CD14-positive monocyte (primary cell): ENCODE results near the gene PRM3. TPM values are rescaled to one million over a fixed set of nuclear protein-coding genes. Genes with fewer than 3 reads are reported as not detected.

ENCODE experiments used
- DNase-seq, 3 donors: peaks; one replicate each; pipeline ENCODE4 v3.0.0-alpha.2; 2011 to 2022
- H2AFZ ChIP-seq: 2 replicates; pipeline ENCODE4 v1.6.0; 2012; ENCODE audit warnings: mild to moderate bottlenecking, low read depth, low read length, inconsistent platforms; ENCODE audit not compliant: insufficient read depth, poor library complexity, severe bottlenecking
- H3K27ac ChIP-seq, 2 donors: 1 replicate in 1 of 2; 2 replicates in 1 of 2; pipeline ENCODE4 v1.5.1; 2012 to 2013; ENCODE audit warnings: low read length in 2 of 2, control low read depth in 1 of 2, inconsistent platforms in 1 of 2, low read depth in 1 of 2, mild to moderate bottlenecking in 1 of 2
- H3K27me3 ChIP-seq, 2 donors: one replicate each; pipeline versions ENCODE4 v1.6.0 to v1.6.1; 2011 to 2013; ENCODE audit warnings: low read length in 2 of 2; ENCODE audit not compliant: control insufficient read depth in 2 of 2, insufficient read depth in 2 of 2
- H3K36me3 ChIP-seq, 2 donors: replicated peaks in 1 of 2; 1 replicate in 1 of 2; 2 replicates in 1 of 2; pipeline versions ENCODE4 v1.5.1 to v1.6.1; 2012 to 2013; ENCODE audit warnings: low read length in 2 of 2, control low read depth in 1 of 2, inconsistent platforms in 1 of 2, mild to moderate bottlenecking in 1 of 2; ENCODE audit not compliant: insufficient read depth in 2 of 2, control insufficient read depth in 1 of 2
- H3K4me1 ChIP-seq, 2 donors: 1 replicate in 1 of 2; 2 replicates in 1 of 2; pipeline versions ENCODE4 v1.5.1 to v1.6.1; 2012 to 2013; ENCODE audit warnings: low read length in 2 of 2, control low read depth in 1 of 2, inconsistent platforms in 1 of 2, mild to moderate bottlenecking in 1 of 2, moderate library complexity in 1 of 2; ENCODE audit not compliant: insufficient read depth in 2 of 2, control insufficient read depth in 1 of 2
- H3K4me2 ChIP-seq: replicated peaks from 2 replicates; pipeline ENCODE3; 2012; ENCODE audit warnings: low read length, moderate library complexity, mild to moderate bottlenecking; ENCODE audit not compliant: poor library complexity, severe bottlenecking; ENCODE audit errors: extremely low read depth
- H3K4me3 ChIP-seq, 3 experiments: fragments of 200-600 bp in 1 of 3; sonication (generic) in 1 of 3; replicated peaks in 1 of 3; 1 replicate in 2 of 3; 2 replicates in 1 of 3; pipeline ENCODE4 v1.5.1; 2011 to 2013; ENCODE audit warnings: low read length in 3 of 3, mild to moderate bottlenecking in 3 of 3, control low read depth in 2 of 3, low read depth in 2 of 3, inconsistent platforms in 1 of 3, moderate library complexity in 1 of 3
- H3K79me2 ChIP-seq: 2 replicates; pipeline ENCODE4 v1.6.0; 2012; ENCODE audit warnings: mild to moderate bottlenecking, control low read depth, inconsistent platforms, low read length, moderate library complexity; ENCODE audit not compliant: insufficient read depth
- H3K9ac ChIP-seq: 2 replicates; pipeline ENCODE4 v1.6.0; 2017; ENCODE audit warnings: low read length, mild to moderate bottlenecking; ENCODE audit not compliant: insufficient read depth, poor library complexity, severe bottlenecking
- H3K9me3 ChIP-seq, 2 donors: replicated peaks in 1 of 2; 1 replicate in 1 of 2; 2 replicates in 1 of 2; pipeline versions ENCODE4 v1.5.1 to v1.6.1; 2012 to 2013; ENCODE audit warnings: low read length in 2 of 2, control low read depth in 1 of 2; ENCODE audit not compliant: control insufficient read depth in 1 of 2, insufficient read depth in 1 of 2
- H4K20me1 ChIP-seq: 2 replicates; pipeline ENCODE4 v1.6.0; 2012; ENCODE audit warnings: mild to moderate bottlenecking, low read length, control low read depth, moderate library complexity; ENCODE audit not compliant: insufficient read depth
- H3K27ac Mint-ChIP-seq, 7 donors: one replicate each; pipeline ENCODE4 v1.8.0; 2020; ENCODE audit warnings: mild to moderate bottlenecking in 7 of 7, mixed read lengths in 7 of 7, moderate library complexity in 6 of 7, inconsistent platforms in 2 of 7
- H3K27me3 Mint-ChIP-seq, 3 donors: one replicate each; pipeline ENCODE4 v1.8.0; 2021 to 2022; ENCODE audit warnings: low read depth in 3 of 3, mild to moderate bottlenecking in 3 of 3, mixed read lengths in 3 of 3, moderate library complexity in 3 of 3, inconsistent platforms in 1 of 3
- H3K36me3 Mint-ChIP-seq, 2 donors: one replicate each; pipeline ENCODE4 v1.8.0; 2020; ENCODE audit warnings: mixed read lengths in 2 of 2, inconsistent platforms in 1 of 2, mild to moderate bottlenecking in 1 of 2
- H3K4me1 Mint-ChIP-seq: one replicate; pipeline ENCODE4 v1.8.0; 2020; ENCODE audit warnings: mild to moderate bottlenecking, mixed read lengths
- H3K4me3 Mint-ChIP-seq, 2 donors: one replicate each; pipeline ENCODE4 v1.8.0; 2020; ENCODE audit warnings: mild to moderate bottlenecking in 2 of 2, mixed read lengths in 2 of 2, moderate library complexity in 1 of 2
- H3K9me3 Mint-ChIP-seq, 7 donors: one replicate each; pipeline ENCODE4 v1.8.0; 2020 to 2022; ENCODE audit warnings: mixed read lengths in 7 of 7, mild to moderate bottlenecking in 6 of 7, moderate library complexity in 6 of 7, inconsistent platforms in 2 of 7
- WGBS: methylation state at CpG from one replicate; pipeline ENCODE4 v1.1.5; 2013; ENCODE audit warnings: missing lambda C conversion rate; ENCODE audit not compliant: insufficient coverage; 5-methylcytosine and 5-hydroxymethylcytosine counted together
- intact Hi-C, 2 donors: fragments of 100-400 bp; cut with micrococcal nuclease; formaldehyde crosslinking; loops; one replicate each; pipeline versions ENCODE4 v1.15.0 to v1.15.1; 2023
- polyA plus RNA-seq, 3 donors: library from polyadenylated mRNA; depleted of rRNA in 1 of 3; unstranded in 2 of 3; stranded (reverse) in 1 of 3; fragments of 300-500 nt in 2 of 3; fragments of >200 nt in 1 of 3; fragmentation: Illumina TruSeq in 2 of 3; gene quantifications; 1 replicate in 2 of 3; 2 replicates in 1 of 3; pipeline ENCODE4 v1.2.3, GENCODE V29; 2012 to 2021
- TF ChIP-seq, protein P1 (sequence below): fragments of 200-600 bp; IDR thresholded peaks from one replicate; pipeline ENCODE4 v1.8.0; 2022; ENCODE audit warnings: antibody characterized with exemption, mild to moderate bottlenecking

The PRM3 gene
- polyA plus RNA-seq, 3 donors, result not detected

DNA sequence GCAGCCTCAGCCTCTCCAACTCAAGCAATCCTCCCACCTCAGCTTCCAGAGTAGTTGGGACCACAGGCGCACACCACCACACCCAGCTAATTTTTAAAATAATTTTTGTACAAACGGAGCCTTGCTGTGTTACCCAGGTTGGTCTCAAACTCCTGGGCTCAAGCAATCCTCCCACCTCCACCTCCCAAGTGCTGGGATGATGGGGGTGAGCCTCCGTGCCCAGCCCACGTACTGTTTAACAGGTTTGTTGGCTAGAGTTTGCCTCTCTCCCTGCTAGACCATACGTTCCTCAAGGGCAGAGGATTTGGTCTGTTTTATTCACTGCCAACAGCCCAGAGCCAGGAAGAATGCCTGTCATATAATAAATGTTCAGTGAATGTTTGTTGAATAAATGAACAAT is 44.0 kb downstream of the PRM3 start:
- H2AFZ ChIP-seq, result no peak overlapping the region
- no peak overlapping the region for H3K27ac Mint-ChIP-seq
- no peaks in the 10 kb centered on the region for H3K27me3 ChIP-seq
- no CpG with 5 or more reads among the region's 5 CpGs for WGBS
- peaks cover 29 to 36% of the 10 kb centered on the region in 2 donors for H3K4me1 ChIP-seq
- no peak overlapping the region for H3K27ac ChIP-seq
- peaks cover 4 to 15% (median 6%) of the 10 kb centered on the region in 3 donors for H3K27me3 Mint-ChIP-seq
- no peaks in the 10 kb centered on the region for H3K9me3 ChIP-seq
- no peaks in the 10 kb centered on the region for H3K36me3 ChIP-seq
- intact Hi-C loops, result no loop called here
- no peak overlapping the region for H3K4me2 ChIP-seq
- no peak overlapping the region for H3K4me3 ChIP-seq
- H3K4me3 Mint-ChIP-seq, result no peak overlapping the region
- H3K79me2 ChIP-seq, result no peaks in the 10 kb centered on the region
- TF ChIP-seq, protein P1, sequence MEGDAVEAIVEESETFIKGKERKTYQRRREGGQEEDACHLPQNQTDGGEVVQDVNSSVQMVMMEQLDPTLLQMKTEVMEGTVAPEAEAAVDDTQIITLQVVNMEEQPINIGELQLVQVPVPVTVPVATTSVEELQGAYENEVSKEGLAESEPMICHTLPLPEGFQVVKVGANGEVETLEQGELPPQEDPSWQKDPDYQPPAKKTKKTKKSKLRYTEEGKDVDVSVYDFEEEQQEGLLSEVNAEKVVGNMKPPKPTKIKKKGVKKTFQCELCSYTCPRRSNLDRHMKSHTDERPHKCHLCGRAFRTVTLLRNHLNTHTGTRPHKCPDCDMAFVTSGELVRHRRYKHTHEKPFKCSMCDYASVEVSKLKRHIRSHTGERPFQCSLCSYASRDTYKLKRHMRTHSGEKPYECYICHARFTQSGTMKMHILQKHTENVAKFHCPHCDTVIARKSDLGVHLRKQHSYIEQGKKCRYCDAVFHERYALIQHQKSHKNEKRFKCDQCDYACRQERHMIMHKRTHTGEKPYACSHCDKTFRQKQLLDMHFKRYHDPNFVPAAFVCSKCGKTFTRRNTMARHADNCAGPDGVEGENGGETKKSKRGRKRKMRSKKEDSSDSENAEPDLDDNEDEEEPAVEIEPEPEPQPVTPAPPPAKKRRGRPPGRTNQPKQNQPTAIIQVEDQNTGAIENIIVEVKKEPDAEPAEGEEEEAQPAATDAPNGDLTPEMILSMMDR, result no peak
- H3K4me1 Mint-ChIP-seq, result peaks cover 39% of the 10 kb centered on the region
- H4K20me1 ChIP-seq, result no peaks in the 10 kb centered on the region
- H3K9me3 Mint-ChIP-seq, result no peaks in the 10 kb centered on the region
- H3K36me3 Mint-ChIP-seq, result no peaks in the 10 kb centered on the region
- DNase-seq, result no peak
- no peak overlapping the region for H3K9ac ChIP-seq

DNA sequence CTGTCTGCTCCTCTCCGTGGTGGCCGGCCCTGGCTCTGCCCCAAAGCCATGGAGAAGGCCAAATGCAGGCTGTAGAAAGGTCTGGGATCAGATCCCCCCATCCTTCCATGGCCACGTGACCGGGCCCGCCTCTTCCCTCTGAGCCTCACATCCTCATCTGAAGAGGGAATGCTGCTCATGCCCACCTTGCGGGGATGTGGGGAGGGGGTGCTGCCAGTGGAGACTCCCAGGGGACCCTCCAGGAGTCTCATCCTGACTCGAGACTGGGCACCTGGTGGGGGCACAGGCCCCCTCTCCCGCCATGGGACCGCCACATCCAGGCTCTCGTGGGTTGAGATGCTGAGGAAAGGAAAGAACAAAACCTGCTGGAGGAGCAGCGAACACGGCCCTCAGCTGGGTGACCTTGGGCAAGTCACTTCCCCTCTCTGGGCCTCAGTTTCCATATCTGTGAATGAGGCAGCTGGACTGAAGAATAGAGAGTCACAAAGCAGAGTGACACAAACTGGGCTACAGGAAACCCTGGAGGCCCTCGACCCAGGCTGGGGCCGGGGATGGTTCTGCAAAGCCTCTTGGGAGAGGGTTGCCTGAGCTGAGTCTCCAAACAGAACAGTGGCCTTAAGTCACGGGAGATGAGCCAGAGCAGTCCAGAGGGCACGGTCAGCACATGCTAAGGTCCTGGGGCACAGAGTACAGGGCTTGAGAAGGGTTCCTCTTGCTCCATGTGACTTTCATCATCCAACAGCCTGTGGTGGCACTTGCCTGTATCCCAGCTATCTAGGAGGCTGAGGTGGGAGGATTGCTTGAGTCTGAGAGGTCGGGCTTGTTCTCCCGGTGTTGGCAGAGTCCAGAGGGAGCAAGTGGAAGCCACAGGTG is 47.5 kb downstream of the PRM3 start:
- no peak for DNase-seq
- Mint-ChIP-seq H3K36me3 (no peaks in the 10 kb centered on the region), H3K27ac (peak overlapping the region in 1 of 7 donors; percentile 26), H3K27me3 (peaks cover 4 to 5% (median 5%) of the 10 kb centered on the region in 3 donors), H3K9me3 (peaks cover 0 to 3% (median 0%) of the 10 kb centered on the region in 7 donors), H3K4me3 (peak overlapping the region; percentile 65 to 71), H3K4me1 (peaks cover 23% of the 10 kb centered on the region)
- Histone ChIP-seq H3K4me1 (peaks cover 19 to 29% of the 10 kb centered on the region in 2 donors), H3K27ac (no peak overlapping the region), H4K20me1 (no peaks in the 10 kb centered on the region), H3K79me2 (no peaks in the 10 kb centered on the region), H3K27me3 (no peaks in the 10 kb centered on the region), H3K9ac (peak overlapping the region; percentile 17), H2AFZ (peak overlapping the region; percentile 53), H3K4me3 (peak overlapping the region in 1 of 3 experiments; percentile 61), H3K4me2 (peak overlapping the region; percentile 56), H3K36me3 (no peaks in the 10 kb centered on the region), H3K9me3 (no peaks in the 10 kb centered on the region)
- WGBS, result 67% methylated on average over 8 of the region's 18 CpGs
- TF ChIP-seq, protein P1, result no peak
- intact Hi-C loops, result no loop called here
